GM21619 (cell line): ENCODE data around the gene PLA2G2E.
"Not testable (repeated sequence)": the region's sequence is repeated elsewhere in the genome, so short reads cannot be mapped to it uniquely, and the experiment has no call there.

ENCODE experiments used
- ATAC-seq: cut with Tn5 transposase; IDR thresholded peaks from one replicate; pipeline ENCODE4 v1.9.1; 2021; ENCODE audit not compliant: unreplicated experiment

The PLA2G2E gene

DNA sequence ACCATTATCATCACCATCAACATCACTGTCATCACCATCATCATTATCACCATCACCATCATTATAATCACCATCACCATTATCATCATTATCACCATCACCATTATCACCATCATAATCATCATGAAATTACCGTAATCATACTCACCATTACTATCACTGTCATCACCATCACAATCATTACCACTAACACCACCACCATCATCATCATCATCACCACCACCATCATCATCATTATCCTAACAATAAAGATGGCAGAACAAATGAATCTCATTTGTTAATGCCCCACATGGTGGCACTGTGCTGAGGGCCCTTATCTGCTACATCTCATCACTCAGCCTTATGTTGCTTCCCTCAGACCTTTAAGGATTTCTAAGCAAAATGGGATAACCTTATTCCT is 9.4 kb upstream of the PLA2G2E start:
- no peak for ATAC-seq

DNA sequence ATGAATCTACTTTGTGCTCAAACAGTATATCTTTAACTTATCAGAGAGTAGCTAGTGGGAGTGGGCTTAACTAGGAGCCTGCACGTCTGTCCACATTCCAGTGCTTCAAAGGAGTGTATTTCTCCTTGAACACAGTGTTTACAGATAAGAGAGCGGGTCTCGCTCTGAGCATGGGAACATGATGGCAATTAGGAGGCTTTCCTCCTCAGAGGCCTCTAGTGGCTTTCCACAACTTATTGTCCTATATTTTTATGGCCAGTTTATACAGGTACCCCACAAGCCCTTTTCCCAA is 3.7 kb upstream of the PLA2G2E start:
- not testable (repeated sequence) for ATAC-seq

DNA sequence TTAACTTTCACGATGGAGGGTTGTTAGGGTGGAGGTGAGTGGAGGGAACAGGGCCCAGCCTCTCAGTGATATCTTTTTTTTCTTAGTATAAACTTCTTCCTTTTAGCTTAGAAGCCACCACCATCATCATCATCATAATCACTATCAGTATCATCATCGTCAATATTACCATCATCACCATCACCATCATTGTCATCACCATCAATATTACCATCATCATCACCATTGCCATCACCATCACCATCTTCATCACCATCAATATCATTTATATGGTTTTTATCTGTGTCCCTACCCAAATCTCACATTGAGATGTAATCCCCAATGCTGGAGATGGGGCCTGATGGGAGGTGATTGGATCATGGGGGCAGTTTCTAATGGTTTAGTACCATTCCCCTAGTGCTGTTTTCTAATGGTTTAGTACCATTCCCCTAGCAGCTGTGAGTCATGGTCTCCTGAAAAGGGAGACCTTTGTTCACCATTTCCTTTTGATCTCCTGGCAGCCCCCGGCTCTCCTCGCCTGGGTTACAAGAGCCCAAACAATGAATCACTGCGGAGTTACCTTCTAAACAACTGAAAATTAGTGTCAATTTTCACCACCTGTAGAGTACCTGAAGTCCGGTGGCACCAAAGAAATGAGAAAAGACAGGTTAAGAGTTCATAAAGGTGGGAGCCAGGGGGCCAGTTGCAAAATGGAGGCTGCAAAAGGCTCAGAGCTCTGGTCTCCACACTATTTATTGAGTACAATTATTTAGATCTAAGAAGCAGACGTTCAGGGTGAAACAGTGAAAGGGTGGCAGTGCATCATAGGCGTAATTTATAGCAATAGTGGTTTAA is 3.1 kb upstream of the PLA2G2E start:
- no peak for ATAC-seq

DNA sequence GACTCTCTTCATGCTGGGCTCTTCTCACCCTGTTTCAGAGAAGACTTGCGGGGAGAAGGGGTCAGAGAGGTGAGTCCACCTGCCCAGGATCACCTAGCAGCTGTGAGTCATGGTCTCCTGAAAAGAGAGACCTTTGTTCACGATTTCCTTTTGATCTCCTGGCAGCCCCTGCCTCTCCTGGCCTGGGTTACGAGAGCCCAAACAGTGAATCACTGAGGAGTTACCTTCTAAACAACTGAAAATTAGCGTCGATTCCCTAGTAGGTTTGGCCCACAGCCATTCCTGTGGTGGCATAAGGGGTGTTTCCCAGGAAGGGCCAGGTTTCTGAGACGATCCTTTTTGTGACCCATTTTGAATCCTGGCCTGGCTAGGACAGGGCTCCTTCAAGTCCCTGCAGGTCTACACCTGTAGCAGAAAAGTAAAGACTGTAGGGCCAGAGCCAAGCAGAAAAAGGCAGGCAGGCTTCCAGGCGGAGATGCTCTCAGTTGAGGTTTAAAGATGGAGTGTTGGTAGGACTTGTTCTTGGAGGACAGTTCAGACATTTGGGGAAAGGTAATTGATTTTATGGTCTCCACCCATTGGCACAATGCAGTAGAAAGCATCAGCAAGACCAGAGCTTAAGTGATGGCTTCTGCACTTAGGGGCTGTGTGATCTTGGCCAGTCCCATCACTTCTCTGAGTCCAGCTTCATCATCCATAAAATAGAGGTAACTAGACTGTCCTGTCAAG is 2.1 kb upstream of the PLA2G2E start:
- ATAC-seq, result no peak

DNA sequence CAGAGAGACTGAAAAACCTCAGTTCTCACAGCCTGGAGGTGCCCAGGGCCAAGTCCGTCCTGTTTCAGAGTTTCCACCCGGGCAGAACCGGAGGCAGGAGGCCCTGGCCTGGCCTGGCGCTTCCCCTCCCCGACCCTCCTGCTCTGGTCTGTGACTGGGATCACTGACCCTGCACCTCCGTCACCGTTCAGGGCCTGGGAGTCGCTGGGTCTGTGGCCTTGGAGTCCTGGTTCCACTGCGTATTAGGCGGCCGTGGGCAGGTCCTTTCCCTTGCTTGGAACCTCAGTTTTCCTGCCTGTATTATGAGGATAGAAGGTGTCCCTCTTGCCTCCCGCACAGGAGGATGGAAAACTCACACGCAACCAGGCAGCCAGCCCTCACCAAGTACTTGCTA is 533 bp upstream of the PLA2G2E start:
- ATAC-seq, result no peak

DNA sequence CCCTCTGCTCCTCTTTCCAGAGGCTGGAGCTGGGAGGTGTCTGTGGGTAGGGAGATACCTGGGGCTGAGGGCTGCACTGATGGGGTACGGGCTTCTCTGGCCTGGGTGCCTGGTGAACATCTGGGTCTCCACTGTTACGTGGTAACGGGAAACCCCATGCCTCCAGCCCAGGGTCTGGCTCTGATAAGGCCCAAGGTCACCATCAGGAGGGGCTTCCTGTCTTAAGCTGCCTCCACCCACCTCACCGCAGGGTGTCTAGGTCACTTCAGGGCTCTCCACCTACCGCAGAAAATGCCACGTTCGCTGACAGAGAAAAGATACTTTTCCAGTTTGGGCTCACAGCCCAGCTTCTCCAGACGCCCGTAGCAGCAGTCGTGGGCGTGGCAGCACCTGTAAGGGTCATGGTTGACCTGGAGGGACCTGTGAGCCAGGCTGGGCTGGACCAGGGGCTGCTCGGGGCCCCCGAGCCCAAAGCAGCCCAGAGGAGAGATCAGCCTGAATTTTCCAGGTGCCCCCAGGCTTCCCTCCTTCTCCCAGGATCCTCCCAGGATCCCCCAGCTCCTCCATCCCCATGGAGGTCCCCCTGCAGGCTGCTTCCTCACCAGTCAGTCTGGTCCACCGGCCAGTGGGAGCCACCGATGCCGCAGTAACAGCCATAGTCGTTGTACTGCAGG is 1.3 kb downstream of the PLA2G2E start:
- no peak for ATAC-seq

DNA sequence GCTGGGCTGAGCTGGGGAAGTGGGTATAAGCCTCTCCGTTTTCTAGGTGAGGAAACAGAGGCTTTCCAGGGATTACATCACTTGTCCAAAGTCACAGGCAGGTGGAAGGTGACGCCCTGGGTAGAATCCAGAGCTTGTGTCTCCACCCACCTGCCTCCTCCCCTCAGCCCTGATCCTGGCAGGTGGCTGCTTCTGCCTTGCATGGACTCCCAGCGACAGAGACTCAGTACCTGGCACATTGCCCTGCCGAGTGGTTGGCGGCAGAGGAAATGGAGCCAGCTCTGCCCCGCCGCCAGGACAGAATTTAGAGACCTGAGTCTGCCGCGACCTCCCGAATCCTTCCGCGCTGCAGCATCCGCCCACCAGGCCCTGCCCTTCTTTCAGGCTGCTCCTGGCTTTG is 2.1 kb downstream of the PLA2G2E start:
- ATAC-seq, result no peak

DNA sequence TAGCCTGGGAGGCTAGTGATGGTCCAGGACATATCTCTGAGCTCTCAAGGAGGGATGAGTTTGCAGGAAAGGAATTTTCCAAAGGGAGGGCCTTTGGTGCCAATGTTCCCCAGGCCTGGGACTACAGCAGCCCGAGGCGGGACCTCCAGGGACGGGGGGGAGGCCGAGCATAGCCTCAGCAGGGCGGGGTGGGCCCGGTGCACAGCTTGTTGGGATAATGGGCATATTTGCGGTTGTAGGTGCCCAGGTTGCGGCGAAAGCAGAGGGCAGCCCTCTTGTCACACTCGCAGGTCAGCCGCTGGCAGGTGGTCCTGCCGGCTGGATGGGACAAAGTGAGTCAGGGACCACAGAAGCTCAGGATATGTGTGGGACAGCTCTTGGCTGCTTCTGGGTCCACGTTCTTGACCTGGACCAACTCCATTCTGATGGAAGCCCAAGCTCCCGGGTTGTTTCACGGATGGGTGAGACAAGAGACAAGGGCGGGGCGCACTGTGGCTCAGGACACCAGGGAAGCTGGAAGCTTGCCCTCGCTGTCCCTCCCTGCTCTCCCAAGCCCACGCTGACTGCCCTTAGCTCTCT is 3.2 kb downstream of the PLA2G2E start:
- ATAC-seq, result no peak

DNA sequence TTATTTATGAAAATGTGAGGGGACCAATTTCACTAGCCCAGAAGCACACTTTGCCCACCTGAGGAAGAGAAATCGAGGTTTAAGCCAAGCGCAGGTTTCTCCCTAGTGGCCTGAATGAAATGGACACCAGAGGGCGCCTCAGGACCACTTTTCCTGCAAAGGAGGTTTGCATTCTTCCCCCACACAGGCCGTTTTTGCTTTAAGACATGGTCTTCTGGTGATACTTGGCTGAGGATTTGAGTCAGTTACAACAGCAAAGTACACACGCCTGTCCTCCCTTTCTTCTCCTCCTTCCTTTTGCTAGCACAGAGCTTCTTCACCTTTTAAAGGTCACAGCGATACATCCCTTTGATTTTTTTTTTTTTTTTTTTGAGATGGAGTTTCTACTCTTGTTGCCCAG is 5.4 kb downstream of the PLA2G2E start:
- no peak for ATAC-seq

DNA sequence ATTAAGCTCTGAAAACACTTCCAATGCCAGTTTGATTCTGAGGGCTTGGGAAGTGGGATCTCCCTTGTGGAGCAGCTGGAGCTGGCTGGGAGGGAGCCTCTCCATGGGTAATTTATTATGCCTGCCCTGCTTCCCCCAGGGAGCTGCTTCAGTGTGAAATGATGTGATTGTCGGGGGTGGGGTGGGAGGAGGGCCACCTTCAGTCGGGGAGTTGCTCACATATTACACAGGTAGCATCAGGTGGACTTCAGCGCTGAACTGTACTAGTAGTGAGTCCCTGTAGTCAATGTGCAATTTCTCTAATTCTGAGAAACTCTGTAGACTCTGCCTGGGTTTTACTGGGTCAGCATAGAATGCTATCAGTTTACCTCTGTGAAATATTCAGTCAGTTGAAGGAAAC is 12.8 kb downstream of the PLA2G2E start:
- ATAC-seq, result no peak

DNA sequence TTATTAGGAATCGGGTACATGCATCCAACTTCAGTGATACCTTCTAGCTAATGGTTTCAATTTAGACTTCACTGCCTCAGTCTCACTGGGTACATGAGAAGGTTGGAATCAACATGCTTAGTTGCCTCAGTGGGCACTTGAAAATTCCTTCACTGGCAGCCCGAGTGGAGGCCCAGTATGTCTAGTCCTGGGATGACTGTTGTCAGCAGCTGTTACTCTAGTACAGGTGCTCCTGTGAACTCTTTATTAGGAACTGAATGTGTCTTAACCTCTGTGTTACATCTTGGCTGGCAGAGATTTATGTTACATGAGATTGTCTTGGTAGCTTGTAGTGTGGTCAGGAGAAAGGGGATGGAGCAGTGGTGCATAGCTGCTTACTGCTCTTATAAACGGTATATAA is 13.4 kb downstream of the PLA2G2E start:
- ATAC-seq, result no peak

DNA sequence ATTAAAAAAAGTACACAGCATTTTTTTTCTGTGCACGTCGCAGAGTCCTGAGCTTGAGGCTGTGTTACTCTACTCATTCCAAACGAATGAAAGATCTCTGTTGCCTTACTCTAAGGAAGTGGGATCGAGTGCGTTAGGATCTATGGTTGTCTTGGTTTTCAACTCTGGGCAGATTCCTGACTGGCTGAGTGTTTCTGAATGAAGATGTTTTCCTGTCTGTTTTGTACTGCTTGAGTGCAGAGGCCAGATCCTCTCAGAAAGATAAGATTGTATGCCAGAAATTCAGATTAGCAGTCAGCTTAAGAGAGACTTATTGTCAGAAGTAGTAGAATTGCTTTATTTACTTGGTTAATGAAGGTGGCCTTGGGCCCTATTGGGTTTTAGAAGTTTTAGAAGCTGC is 14.0 kb downstream of the PLA2G2E start:
- ATAC-seq, result no peak

DNA sequence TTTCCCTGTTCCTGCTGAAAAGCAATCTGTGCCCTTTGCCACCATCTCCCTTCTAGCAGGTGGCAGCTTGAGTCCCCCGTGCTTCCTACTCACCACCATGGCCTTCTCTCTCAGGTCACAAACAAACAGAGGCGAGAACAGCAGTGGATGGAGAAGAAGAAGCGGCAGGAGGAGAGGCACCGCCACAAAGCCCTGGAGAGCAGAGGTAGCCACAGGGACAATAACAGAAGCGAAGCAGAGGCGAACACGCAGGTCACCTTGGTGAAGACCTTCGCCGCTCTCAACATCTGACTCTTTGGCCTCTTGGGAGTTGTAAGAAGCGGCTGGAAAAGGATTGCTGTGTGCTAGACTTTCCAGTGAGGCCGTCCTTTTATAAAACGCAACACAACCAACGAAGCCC is 16.0 kb downstream of the PLA2G2E start:
- no peak for ATAC-seq

DNA sequence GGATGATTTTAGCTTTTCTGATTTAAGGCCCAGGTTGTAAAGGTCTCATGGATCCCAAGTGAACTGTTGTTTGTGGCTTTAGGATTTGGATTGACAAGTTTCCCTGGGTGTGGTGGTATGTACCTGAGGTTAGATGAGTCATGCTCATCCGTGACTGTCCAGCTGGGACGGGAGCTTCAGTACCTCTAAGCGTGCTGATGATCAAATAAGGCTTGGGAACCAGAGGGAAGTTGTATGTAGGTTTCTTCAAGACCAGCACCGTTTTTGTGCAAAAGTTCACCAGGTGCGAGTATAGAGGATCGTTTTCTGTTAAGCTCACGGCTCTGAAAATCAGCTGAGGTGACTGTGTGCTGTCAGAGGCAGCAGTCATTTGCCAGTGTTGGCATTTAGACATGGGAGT is 19.8 kb downstream of the PLA2G2E start:
- ATAC-seq, result no peak

DNA sequence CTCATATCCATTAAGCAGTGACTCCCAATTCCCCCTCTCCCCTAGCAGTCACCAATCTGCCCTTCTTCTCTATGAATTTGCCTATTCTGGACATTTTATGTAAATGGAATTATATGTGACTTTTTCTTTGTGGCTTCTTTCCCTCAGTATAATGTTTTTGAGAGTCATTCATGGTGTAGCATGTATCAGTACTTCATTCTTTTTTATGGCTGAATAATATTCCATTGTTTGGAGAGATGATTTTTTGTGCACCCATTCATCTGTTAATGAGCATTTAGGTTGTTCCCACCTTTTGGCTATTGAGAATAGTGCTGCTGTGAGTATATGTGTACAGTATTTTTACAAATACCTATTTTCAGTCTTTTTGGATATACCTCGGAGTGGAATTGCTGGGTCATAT is 21.8 kb downstream of the PLA2G2E start:
- no peak for ATAC-seq

DNA sequence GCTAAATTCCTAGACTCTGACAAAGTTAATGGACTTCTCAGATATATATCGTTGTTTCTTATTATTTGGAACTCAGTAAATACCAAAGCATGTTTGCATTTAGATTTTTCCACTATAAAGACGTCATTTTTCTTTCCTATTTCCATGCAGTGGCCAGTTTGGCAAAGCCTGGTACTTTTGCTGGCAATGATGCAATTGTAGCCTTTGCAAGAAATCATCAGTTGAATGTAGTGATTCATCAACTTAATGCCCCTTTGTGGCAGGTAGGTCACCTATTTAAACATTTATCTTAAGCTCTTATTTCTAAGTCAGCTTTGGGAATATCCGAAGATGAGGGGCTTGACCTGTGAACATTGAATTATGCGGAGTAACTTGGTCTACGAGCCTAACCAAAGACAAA is 29.2 kb downstream of the PLA2G2E start:
- no peak for ATAC-seq

DNA sequence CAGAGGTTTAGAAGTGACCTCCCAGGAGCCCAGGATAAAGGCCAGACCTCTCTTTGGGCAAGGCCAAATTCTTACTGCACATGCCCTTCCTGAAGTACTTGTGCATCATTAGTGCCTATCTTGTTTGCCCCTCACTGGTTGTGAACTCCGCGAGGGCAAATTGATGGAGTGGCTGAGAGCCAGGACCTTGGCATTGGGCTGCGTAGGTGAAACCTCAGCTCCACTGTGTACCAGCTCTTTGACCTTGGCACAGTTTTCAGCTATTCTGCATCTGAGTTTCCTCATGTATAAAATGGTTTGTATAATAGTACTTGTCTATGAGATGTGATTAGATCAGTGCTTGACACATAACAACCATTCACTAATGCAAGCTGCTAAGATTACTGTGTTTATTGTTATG is 29.7 kb downstream of the PLA2G2E start:
- no peak for ATAC-seq

DNA sequence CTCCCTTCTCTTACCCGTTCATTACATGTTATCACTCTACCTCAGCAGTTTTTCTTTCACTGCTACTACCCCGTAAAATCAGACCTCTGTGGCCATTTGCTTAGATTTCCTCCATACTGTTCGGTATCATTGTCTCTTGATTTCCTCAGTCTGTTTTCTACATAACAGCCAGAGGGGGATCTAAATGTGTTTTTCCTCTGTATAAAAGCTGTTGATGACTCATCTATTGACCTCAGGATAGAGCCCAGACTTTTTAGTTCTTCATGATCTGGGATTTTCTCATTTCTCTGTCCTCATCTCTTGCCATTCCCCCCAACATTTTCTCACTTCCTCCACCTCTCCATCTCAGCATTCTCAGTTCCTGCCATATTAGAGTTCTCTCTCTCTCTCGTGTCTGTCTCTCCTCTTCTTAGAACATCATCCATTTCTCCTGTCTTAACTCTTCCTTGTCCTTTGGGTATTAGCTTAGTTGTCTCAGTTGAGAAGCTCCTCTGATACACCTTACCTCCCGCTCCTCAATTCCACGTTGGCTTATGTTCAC is 30.7 kb downstream of the PLA2G2E start:
- no peak for ATAC-seq

DNA sequence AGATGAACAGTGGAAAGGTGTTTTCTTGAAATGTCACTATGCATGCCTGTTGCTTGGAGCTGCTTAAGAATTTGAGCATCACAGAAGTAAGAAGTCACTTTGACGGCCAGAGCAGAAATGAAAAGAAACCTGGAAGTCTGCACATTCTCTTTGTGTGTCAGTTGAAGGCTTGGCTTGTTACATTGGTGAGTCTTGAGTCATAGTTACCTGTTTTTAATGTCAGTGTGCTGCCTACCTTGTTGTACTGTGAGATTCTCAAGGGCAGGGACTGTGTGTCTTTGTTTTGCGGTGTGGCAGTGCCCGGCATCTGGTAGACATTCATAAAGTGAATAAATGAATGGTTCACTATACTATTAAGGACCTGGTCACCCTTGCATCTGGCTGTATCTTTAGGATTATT is 31.3 kb downstream of the PLA2G2E start:
- ATAC-seq, result no peak

DNA sequence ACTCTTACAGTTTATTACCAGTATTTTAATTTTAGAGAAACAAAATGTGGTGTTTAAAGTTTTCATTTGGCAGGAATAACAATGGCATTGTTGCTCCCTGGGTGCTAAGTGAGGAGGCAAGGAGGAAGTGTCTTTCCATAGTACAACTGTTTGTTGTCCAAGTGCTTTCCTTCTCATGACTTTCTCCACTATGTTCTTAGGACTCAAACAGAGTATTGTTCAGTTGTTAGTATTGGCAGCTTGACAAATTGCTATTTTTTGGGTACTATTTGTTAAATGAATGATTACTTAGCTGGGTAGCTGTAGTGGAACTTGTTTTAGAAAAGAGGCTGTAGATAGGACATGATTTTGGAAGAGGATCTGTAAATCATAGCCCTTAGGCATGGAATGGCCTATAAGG is 33.8 kb downstream of the PLA2G2E start:
- ATAC-seq, result no peak

DNA sequence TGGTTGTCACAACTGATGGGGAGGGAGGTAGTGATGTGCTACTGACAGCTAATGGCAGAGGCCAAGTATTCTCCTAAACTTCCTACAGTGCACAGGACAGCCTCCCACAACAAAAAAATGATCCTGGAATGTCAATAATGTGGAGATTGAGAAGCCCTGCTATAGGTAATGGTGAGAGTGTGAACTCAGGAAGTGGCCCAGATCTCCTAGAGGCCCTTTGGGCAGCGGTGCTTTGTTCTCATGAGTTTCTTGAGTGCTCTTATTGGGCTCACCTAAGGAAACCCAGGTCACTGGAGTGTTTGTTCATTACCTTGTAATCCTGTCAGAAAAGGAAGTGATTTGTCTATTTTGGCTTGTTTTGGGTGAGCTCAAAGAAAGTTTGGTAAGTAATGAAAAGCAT is 35.3 kb downstream of the PLA2G2E start:
- ATAC-seq, result no peak

DNA sequence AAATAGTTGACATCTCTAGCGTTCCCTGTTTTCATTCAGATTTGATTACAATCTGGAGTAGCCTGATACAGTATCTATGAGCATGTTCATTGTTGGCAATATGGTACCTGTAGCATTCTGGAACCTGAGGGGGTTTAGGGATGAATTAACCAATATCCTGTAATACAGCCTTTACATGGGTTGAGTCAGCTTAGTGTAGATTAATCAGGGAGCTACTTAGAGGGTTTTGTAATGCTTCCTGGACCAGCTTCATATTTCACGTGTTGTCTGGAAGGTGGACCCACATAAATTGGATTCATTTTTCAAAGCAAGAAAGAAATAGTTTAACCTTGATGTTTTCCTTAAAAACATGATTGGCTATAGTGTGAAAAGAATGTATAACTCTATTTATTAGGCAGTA is 37.6 kb downstream of the PLA2G2E start:
- ATAC-seq, result no peak
